Stimulated activated CD4-positive, alpha-beta T cell treated with anti-CD3 and anti-CD28 coated beads, Interleukin-4, amount 100 ng/mL, for 1 hour (primary cell): ENCODE measurements around the gene SHROOM3.

Source experiments
- DNase-seq: peaks from one replicate; pipeline ENCODE4 v3.0.0-alpha.2; 2020

The SHROOM3 gene

GRCh38 chr4:76544725-76545124 lies 109.7 kb downstream of the SHROOM3 start:
- no peak for DNase-seq

- no peak for DNase-seq
Observed at GRCh38 chr4:76545226-76545884, 110.3 kb downstream of the SHROOM3 start.

GRCh38 chr4:76546327-76546726 lies 111.3 kb downstream of the SHROOM3 start:
- no peak for DNase-seq

- no peak for DNase-seq
Observed at GRCh38 chr4:76546759-76547742, 112.0 kb downstream of the SHROOM3 start.

GRCh38 chr4:76548704-76549103 lies 113.7 kb downstream of the SHROOM3 start:
- DNase-seq, result no peak

- DNase-seq, result no peak
Observed at GRCh38 chr4:76549765-76550164, 114.7 kb downstream of the SHROOM3 start.

GRCh38 chr4:76550966-76551780 lies 116.1 kb downstream of the SHROOM3 start:
- DNase-seq, result no peak

- DNase-seq, result no peak
Observed at GRCh38 chr4:76554630-76555029, 119.6 kb downstream of the SHROOM3 start.

GRCh38 chr4:76556452-76556851 lies 121.4 kb downstream of the SHROOM3 start:
- DNase-seq, result no peak

GRCh38 chr4:76558396-76559235 lies 123.6 kb downstream of the SHROOM3 start:
- DNase-seq, result no peak

- DNase-seq, result no peak
Observed at GRCh38 chr4:76559236-76560071, 124.4 kb downstream of the SHROOM3 start.

- DNase-seq, result no peak
Observed at GRCh38 chr4:76562161-76562560, 127.1 kb downstream of the SHROOM3 start.

GRCh38 chr4:76562836-76563453 lies 127.9 kb downstream of the SHROOM3 start:
- DNase-seq, result no peak

GRCh38 chr4:76563454-76564122 lies 128.6 kb downstream of the SHROOM3 start:
- DNase-seq, result no peak

- DNase-seq, result no peak
Observed at GRCh38 chr4:76564123-76564915, 129.3 kb downstream of the SHROOM3 start.

- no peak for DNase-seq
Observed at GRCh38 chr4:76568262-76568661, 133.2 kb downstream of the SHROOM3 start.

GRCh38 chr4:76569225-76569624 lies 134.2 kb downstream of the SHROOM3 start:
- DNase-seq, result no peak

- DNase-seq, result no peak
Observed at GRCh38 chr4:76569706-76570105, 134.7 kb downstream of the SHROOM3 start.
